ENCODE measurements around the gene MPPE1. TPM values are rescaled to one million over a fixed set of nuclear protein-coding genes. Genes with fewer than 3 reads are reported as not detected.

MPPE1 gene
- total RNA-seq, 1 experiment from 2014 or later = 17.9 TPM

DNA sequence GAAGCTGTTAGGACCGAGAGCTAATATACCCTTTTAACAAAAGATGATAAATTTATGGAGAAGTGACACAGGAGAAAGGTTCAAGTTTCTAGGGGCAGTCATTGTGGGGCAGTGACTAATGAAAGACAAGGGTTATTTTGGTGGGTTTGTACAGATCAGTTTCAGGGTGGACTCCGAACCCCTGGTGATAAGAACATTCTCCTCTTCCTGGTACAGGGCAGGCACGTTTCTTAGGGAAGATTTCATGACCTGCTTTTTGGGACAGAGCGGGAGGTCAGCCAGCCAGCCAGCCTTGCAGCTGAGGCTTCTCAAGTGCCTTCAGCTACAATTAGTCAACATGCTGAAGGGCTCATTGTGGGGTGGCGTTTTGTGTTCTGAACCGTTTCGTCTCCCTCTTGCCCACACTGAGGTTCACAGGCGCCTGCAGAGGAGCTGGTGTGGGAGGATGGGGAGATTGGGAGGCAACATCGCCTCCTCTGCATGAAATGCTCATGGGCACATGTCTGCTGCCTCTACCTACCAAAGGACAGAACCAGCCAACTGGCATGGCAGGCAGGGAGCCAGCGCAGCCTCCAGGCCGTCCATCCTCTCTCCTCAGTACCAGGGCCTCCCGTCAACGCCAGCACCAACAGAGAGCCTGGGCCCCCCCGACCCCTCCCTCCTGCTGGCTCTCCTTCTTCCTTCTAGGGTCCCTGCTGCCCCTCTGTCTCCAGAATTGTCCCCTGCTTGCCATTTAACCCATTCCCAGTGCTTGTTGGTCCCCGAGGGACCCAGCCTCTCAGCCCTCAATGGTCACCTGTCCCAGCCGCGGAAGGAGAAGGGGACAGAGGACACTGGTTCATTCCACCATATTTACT, 47.3 kb downstream of the MPPE1 start:
- no peak overlapping the region for H3K4me3 ChIP-seq (ENCODE audit: low read length)
- TF ChIP-seq EZH2phosphoT487 (IDR thresholded peaks at IDR 0.05; ENCODE audit: borderline replicate concordance, low read length) = no peak
- no peak for TF ChIP-seq EZH2 (IDR thresholded peaks at IDR 0.05; ENCODE audit: low read length, unreplicated experiment)
- TF ChIP-seq, protein P1, sequence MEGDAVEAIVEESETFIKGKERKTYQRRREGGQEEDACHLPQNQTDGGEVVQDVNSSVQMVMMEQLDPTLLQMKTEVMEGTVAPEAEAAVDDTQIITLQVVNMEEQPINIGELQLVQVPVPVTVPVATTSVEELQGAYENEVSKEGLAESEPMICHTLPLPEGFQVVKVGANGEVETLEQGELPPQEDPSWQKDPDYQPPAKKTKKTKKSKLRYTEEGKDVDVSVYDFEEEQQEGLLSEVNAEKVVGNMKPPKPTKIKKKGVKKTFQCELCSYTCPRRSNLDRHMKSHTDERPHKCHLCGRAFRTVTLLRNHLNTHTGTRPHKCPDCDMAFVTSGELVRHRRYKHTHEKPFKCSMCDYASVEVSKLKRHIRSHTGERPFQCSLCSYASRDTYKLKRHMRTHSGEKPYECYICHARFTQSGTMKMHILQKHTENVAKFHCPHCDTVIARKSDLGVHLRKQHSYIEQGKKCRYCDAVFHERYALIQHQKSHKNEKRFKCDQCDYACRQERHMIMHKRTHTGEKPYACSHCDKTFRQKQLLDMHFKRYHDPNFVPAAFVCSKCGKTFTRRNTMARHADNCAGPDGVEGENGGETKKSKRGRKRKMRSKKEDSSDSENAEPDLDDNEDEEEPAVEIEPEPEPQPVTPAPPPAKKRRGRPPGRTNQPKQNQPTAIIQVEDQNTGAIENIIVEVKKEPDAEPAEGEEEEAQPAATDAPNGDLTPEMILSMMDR (conservative IDR thresholded peaks at IDR 0.05; ENCODE audit: low read depth, low read length) = no peak
- H3F3A ChIP-seq (ENCODE audit: low read length, unreplicated experiment) = peaks cover 4% of the 10 kb centered on the region
- ChIA-PET POLR2A (ENCODE audit: unreplicated experiment) (no interaction called here), CTCF (interaction anchor here (0.6 kb wide), 1 partner anchor 119 kb away, joined by 3 read pairs; no protein-coding TSS in a partner anchor)
- no TSS peak for BruUV-seq (replicated peaks)
- peak overlapping the region; percentile 96 for H3K27ac ChIP-seq (ENCODE audit: low read length)
- no peaks in the 10 kb centered on the region for H4K20me1 ChIP-seq (ENCODE audit: low read length)
- no peaks in the 10 kb centered on the region for H3K27me3 ChIP-seq (ENCODE audit: low read length)
- H3K9me2 ChIP-seq (replicated peaks; ENCODE audit: low read length) = no peaks in the 10 kb centered on the region
- no peaks in the 10 kb centered on the region for H3K36me3 ChIP-seq (ENCODE audit: low read depth, low read length)
- peaks cover 44% of the 10 kb centered on the region for H3K4me1 ChIP-seq (ENCODE audit: insufficient read depth, low read length)
- ATAC-seq (no peak), DNase-seq (no peak)
- H3K9me3 ChIP-seq (ENCODE audit: low read length) = no peaks in the 10 kb centered on the region
- intact Hi-C loops (cut with micrococcal nuclease) = loop anchor here (1.0 kb wide), 2 partner anchors 11 kb away; no protein-coding TSS in a partner anchor
- peak overlapping the region; percentile 0; the same call in 1 of the 2 replicates for H3K4me2 ChIP-seq (ENCODE audit: low read length)
- H3K9ac ChIP-seq (ENCODE audit: low read length) = peak overlapping the region; percentile 53
- H3K79me2 ChIP-seq (ENCODE audit: low read length) = peaks cover 20% of the 10 kb centered on the region
- no peak overlapping the region for H2AFZ ChIP-seq (ENCODE audit: low read length)

GRCh38 chr18:11859903-11860407, 48.2 kb downstream of the MPPE1 start:
- peak overlapping the region; percentile 89 for H3K9ac ChIP-seq (ENCODE audit: low read length)
- ATAC-seq (peak; percentile 70), DNase-seq (peak; percentile 98)
- peaks cover 45% of the 10 kb centered on the region for H3K4me1 ChIP-seq (ENCODE audit: insufficient read depth, low read length)
- H3K4me2 ChIP-seq (ENCODE audit: low read length) = peak overlapping the region; percentile 71
- H3K9me3 ChIP-seq (ENCODE audit: low read length) = no peaks in the 10 kb centered on the region
- no TSS peak for BruUV-seq (replicated peaks)
- H3K27ac ChIP-seq (ENCODE audit: low read length) = peak overlapping the region; percentile 96
- H3K9me2 ChIP-seq (replicated peaks; ENCODE audit: low read length) = no peaks in the 10 kb centered on the region
- no peak overlapping the region for H2AFZ ChIP-seq (ENCODE audit: low read length)
- TF ChIP-seq, protein P1 (conservative IDR thresholded peaks at IDR 0.05; ENCODE audit: low read depth, low read length) = peak; percentile 70
- TF ChIP-seq EZH2phosphoT487 (IDR thresholded peaks at IDR 0.05; ENCODE audit: borderline replicate concordance, low read length) (no peak), EZH2 (IDR thresholded peaks at IDR 0.05; ENCODE audit: low read length, unreplicated experiment) (no peak)
- H3K79me2 ChIP-seq (ENCODE audit: low read length) = peaks cover 28% of the 10 kb centered on the region
- intact Hi-C loops (cut with micrococcal nuclease) = loop anchor here (1.0 kb wide), 2 partner anchors 10 to 12 kb away; no protein-coding TSS in a partner anchor
- H4K20me1 ChIP-seq (ENCODE audit: low read length) = no peaks in the 10 kb centered on the region
- no peak overlapping the region for H3K4me3 ChIP-seq (ENCODE audit: low read length)
- CTCF ChIA-PET = interaction anchor here (0.5 to 0.6 kb wide), 2 partner anchors 11 to 129 kb away, joined by 3 to 4 read pairs; no protein-coding TSS in a partner anchor
- H3K36me3 ChIP-seq (ENCODE audit: low read depth, low read length) = no peaks in the 10 kb centered on the region
- POLR2A ChIA-PET (ENCODE audit: unreplicated experiment) = interaction anchor here (1.3 kb wide), 1 partner anchor 9 kb away, joined by 4 read pairs; the partner anchor contains the start of gene CHMP1B
- H3F3A ChIP-seq (ENCODE audit: low read length, unreplicated experiment) = peaks cover 4% of the 10 kb centered on the region
- no peaks in the 10 kb centered on the region for H3K27me3 ChIP-seq (ENCODE audit: low read length)

Measured in PC-3 (cell line).